ENCODE data around the gene APBA2. TPM values are rescaled to one million over a fixed set of nuclear protein-coding genes. Genes with fewer than 3 reads are reported as not detected.

The APBA2 gene
- total and polyA plus RNA-seq, 2 of the 4 experiments (the other 2 are of a cell fraction) = 21.7 to 33.0 TPM

DNA sequence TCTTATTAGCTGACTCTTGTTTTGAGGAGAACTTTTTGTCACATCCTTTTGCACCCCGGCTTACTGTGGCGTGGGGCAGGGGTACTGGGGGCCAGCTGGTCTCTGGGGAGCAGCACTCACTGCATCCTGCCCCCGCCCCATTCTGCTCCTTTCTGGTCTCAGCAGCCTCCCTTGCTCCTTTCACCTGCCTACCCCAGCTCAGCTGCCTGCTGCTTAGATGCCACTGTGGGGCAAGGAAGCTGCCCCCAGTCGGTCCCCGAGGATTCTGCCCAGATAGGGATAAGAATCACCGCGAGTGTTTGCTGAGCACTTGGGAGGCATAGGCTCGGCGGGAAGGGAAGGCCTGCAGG is 32.0 kb downstream of the APBA2 start:
- Histone ChIP-seq H3K4me3 (ENCODE audit: insufficient read depth, low read depth, low read length) (no peak overlapping the region), H3K4me2 (ENCODE audit: low read depth, low read length) (no peak overlapping the region), H2AK5ac (ENCODE audit: low read depth, low read length) (no peak overlapping the region), H3K14ac (replicated peaks; ENCODE audit: low read depth, low read length) (no peak overlapping the region), H4K20me1 (ENCODE audit: insufficient read depth, low read length) (peaks cover 41% of the 10 kb centered on the region), H2BK15ac (ENCODE audit: low read depth, low read length) (no peak overlapping the region), H4K8ac (ENCODE audit: low read depth in 2 of 2, low read length in 2 of 2) (no peak overlapping the region), H2BK5ac (ENCODE audit: low read depth, low read length, poor library complexity, severe bottlenecking) (no peak overlapping the region), H3K4ac (ENCODE audit: low read depth, low read length) (no peak overlapping the region), H2AK9ac (replicated peaks; ENCODE audit: low read depth, low read length, poor library complexity) (peak overlapping the region; percentile 61), H4K91ac (ENCODE audit: insufficient read depth, low read depth, low read length) (no peak overlapping the region), H4K5ac (ENCODE audit: low read depth, low read length) (no peak overlapping the region), H3K4me1 (ENCODE audit: control insufficient read depth, insufficient read depth, low read length) (no peaks in the 10 kb centered on the region), H3K27me3 (ENCODE audit: control insufficient read depth, insufficient read depth, low read length) (no peaks in the 10 kb centered on the region), H3K56ac (ENCODE audit: extremely low read depth, insufficient read depth, low read length) (no peak overlapping the region), H3K18ac (ENCODE audit: low read depth, low read length) (no peak overlapping the region), H3K9ac (ENCODE audit: low read depth, low read length) (no peak overlapping the region), H2AFZ (replicated peaks; ENCODE audit: low read length, poor library complexity) (no peak overlapping the region), H3K27ac (ENCODE audit: insufficient read depth, low read length) (no peak overlapping the region), H2BK20ac (ENCODE audit: low read depth, low read length) (no peak overlapping the region), H3K9me3 (ENCODE audit: control insufficient read depth, insufficient read depth, low read length) (no peaks in the 10 kb centered on the region), H3K9me1 (ENCODE audit: insufficient read depth, low read length) (peaks cover 24% of the 10 kb centered on the region), H3K23ac (ENCODE audit: low read depth, low read length) (no peak overlapping the region), H2BK120ac (ENCODE audit: low read depth, low read length) (no peak overlapping the region), H3K79me1 (ENCODE audit: low read depth in 1 of 2, low read length in 2 of 2) (peaks cover 17 to 65% of the 10 kb centered on the region in 2 experiments), H3K36me3 (ENCODE audit: control insufficient read depth, insufficient read depth, low read length) (peaks cover 5% of the 10 kb centered on the region)
- POLR2A ChIA-PET (ENCODE audit: unreplicated experiment) = no interaction called here
- TF ChIP-seq RCOR1 (IDR thresholded peaks at IDR 0.05; ENCODE audit: insufficient replicate concordance, low read length) (no peak), NFE2L2 (IDR thresholded peaks at IDR 0.05; ENCODE audit: low read depth, low read length) (no peak), MXI1 (IDR thresholded peaks at IDR 0.05; ENCODE audit: borderline replicate concordance, low read depth, low read length) (no peak), MAFK (IDR thresholded peaks at IDR 0.05; ENCODE audit: low read depth, low read length) (no peak), POLR2A (IDR thresholded peaks at IDR 0.05; ENCODE audit: low read depth, low read length) (no peak), BHLHE40 (IDR thresholded peaks at IDR 0.05; ENCODE audit: low read depth, low read length) (no peak), CEBPB (IDR thresholded peaks at IDR 0.05; ENCODE audit: low read depth, low read length) (no peak), MAZ (IDR thresholded peaks at IDR 0.05; ENCODE audit: borderline replicate concordance, low read depth, low read length) (no peak), RAD21 (IDR thresholded peaks at IDR 0.05; ENCODE audit: low read length) (no peak), FOS (IDR thresholded peaks at IDR 0.05; ENCODE audit: low read depth, low read length) (no peak), CHD1 (IDR thresholded peaks at IDR 0.05; ENCODE audit: low read depth, low read length) (no peak), SMC3 (IDR thresholded peaks at IDR 0.05; ENCODE audit: low read depth, low read length) (no peak), RFX5 (IDR thresholded peaks at IDR 0.05; ENCODE audit: low read depth, low read length) (no peak)
- TF ChIP-seq, protein P1, sequence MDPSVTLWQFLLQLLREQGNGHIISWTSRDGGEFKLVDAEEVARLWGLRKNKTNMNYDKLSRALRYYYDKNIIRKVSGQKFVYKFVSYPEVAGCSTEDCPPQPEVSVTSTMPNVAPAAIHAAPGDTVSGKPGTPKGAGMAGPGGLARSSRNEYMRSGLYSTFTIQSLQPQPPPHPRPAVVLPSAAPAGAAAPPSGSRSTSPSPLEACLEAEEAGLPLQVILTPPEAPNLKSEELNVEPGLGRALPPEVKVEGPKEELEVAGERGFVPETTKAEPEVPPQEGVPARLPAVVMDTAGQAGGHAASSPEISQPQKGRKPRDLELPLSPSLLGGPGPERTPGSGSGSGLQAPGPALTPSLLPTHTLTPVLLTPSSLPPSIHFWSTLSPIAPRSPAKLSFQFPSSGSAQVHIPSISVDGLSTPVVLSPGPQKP (IDR thresholded peaks at IDR 0.05; ENCODE audit: borderline replicate concordance, low read depth, low read length) = no peak
- TF ChIP-seq, protein P2, sequence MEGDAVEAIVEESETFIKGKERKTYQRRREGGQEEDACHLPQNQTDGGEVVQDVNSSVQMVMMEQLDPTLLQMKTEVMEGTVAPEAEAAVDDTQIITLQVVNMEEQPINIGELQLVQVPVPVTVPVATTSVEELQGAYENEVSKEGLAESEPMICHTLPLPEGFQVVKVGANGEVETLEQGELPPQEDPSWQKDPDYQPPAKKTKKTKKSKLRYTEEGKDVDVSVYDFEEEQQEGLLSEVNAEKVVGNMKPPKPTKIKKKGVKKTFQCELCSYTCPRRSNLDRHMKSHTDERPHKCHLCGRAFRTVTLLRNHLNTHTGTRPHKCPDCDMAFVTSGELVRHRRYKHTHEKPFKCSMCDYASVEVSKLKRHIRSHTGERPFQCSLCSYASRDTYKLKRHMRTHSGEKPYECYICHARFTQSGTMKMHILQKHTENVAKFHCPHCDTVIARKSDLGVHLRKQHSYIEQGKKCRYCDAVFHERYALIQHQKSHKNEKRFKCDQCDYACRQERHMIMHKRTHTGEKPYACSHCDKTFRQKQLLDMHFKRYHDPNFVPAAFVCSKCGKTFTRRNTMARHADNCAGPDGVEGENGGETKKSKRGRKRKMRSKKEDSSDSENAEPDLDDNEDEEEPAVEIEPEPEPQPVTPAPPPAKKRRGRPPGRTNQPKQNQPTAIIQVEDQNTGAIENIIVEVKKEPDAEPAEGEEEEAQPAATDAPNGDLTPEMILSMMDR (conservative IDR thresholded peaks at IDR 0.05; ENCODE audit: low read depth, low read length) = no peak
- TF ChIP-seq, protein P3, sequence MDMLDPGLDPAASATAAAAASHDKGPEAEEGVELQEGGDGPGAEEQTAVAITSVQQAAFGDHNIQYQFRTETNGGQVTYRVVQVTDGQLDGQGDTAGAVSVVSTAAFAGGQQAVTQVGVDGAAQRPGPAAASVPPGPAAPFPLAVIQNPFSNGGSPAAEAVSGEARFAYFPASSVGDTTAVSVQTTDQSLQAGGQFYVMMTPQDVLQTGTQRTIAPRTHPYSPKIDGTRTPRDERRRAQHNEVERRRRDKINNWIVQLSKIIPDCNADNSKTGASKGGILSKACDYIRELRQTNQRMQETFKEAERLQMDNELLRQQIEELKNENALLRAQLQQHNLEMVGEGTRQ (IDR thresholded peaks at IDR 0.05; ENCODE audit: low read depth, low read length) = no peak
- in situ Hi-C loops (cut with MboI; ENCODE audit: low sequenced_read_pairs) = no loop called here
- 77% methylated on average over 2 of the region's 9 CpGs; no CpG with 5 or more reads in 1 of the 2 experiments for WGBS, 2 experiments (ENCODE audit: extremely low coverage in 2 of 2, insufficient read length in 1 of 2)
- dilution Hi-C loops (cut with HindIII; ENCODE audit: low sequenced_read_pairs, unreplicated experiment) = no loop called here
- BruUV-seq (replicated peaks) = no TSS peak
- CTCF ChIA-PET = no interaction called here
- no peak for DNase-seq
- ATAC-seq (ENCODE audit: low read depth) = no peak
- intact Hi-C loops (cut with micrococcal nuclease) = no loop called here
